Mesenteric fat pad (tissue), 1 donor: ENCODE data around the gene CPTP. TPM values are rescaled to one million over a fixed set of nuclear protein-coding genes. Genes with fewer than 3 reads are reported as not detected.

Experiments
- DNase-seq: peaks from one replicate; pipeline ENCODE4 v3.0.0-alpha.2; 2020; ENCODE audit warnings: low spot score
- total RNA-seq: library from RNA; stranded (reverse); fragmentation: NEBNext Ultra II Directional; extraction: Animal tissue kit (Norgen Biotek cat#: 25700); gene quantifications from one replicate; pipeline ENCODE4 v1.2.1, GENCODE V29; 2021
- donor health status: DM: yes; HTN: yes; CAD: no.

Gene CPTP
- total RNA-seq, 1 donor from 2014 or later: 19.7 TPM

DNA sequence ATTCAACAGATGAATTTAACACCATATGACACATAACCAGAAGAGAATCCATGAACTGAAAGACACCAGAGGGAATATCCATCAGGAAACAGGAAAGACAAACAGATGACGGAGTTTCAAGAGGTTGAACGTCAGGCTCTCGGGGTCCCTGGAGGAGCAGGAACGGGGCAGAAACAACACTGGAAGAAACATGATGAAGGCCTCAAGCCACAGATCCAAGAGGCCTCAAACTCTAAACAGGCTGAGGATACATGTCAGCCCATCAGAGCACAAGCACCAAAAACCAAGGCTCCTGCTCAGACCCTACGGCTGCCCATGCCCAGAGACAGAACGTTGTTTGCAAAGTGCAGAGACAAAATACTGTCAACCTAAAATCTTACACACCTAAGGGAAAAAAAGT lies 7.2 kb upstream of the CPTP start:
- no peak for DNase-seq

DNA sequence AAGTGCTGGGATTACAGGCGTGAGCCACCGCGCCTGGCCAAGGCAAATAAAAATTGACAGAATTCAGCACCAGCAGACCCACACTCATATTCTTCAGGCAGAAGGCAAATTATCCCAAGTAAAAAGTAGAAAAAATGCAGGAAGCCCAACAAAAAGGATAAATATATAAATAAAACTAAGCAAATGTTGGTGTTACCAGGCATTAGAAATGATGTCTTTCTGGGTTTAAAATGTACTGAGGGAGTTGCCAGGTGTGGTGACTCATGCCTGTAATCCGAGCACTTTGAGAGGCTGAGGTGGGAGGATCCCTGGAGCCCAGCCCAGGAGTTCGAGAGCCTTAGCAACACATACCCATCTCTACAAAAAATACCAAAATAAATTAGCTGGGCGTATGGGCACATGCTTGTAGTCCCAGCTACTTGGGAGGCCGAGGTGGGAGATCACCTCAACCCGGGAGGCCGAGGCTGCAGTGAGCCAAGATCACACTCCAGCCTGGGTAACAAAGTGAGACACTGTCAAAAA lies 6.4 kb upstream of the CPTP start:
- no peak for DNase-seq

DNA sequence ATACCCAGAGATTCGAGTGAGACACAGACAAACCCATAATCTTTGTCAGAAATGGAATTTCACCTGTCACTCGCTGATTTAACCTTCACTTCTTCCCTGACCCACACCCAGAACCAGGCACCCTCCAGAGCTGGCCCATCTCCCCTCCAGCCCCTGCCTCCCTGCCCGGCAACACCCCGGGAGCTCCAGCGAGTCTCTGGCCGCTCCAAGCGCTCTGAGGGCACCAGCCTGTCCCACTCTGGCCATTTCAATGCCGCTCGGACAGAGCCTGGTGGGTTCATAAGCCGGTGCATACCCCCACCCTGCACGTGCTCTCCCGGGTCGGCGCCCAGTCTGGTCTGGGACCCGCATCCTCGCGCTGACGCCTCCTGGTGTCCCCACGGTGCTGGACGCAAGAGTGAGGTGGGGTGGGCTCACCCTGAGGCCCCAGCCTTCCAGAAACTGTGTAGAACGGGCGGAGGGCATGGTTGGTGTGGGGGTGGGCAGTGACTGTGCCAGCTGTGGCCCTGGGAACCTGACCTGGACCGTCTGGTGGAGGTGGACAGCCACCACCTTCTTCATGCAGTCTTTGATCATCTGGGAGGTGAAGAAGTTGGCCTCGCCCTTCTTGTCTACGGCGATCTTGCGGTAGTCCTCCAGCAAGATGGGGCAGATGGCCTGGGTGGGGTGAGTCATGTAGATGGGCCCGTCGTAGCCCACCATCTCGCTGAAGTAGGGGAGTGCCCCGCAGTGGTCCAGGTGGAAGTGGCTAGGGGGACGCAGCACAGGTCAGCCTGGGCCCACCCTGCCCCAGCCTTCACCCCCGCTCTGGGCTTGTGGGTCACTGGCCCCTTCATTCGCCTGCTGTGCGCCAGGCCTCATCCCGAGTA lies 5.6 kb upstream of the CPTP start:
- no peak for DNase-seq

DNA sequence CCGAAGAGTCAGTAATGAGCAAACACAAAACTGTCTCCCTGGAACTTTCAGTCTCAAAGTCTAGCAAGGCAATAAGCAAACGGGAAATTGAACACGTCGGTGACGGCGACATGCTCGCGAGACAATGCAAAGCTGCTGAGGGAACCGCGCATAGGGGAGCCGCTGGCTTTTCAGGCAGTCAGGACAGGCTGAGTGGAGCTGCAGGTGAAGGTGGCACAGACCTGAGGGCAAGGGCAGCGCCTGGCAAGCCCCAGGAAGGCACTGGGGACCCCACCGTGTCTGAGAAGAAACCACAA lies 5.0 kb upstream of the CPTP start:
- DNase-seq: no peak

DNA sequence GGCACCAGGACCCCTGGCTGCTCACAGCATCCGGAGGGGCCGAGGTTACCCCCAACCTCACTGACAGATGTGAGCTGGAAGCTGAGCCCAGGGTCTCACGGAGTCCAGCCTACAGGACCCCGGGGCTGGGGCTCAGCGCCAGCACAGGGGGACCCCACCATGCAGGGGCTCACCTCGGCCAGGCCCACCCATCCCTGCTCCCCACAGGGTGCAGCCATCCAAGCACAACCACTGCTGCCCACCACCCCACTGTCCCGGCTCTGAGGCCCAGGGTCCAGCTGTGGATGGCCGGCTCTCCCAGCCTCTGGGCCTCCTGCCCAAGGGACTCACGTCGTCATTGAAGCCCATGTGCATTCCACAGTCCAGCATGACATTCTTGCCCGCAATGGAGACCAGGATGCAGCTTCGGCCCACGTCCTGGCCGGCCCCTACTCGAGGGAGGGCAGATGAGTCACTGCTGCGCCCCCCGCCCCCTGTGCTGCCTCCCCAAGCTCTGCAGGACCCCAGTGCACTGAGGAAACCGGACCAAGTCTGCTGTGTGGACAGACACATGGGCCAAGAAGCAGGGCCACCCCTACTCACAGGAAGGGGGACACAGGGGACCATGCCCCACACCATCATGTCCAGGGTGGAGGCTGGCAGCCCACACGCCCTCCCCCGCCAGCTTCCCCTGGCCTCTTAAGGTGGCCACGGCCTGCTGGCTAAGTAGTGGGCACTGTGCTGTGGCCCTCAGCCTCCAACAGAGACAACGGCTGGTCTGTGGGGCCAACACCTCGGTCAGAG lies 3.7 kb upstream of the CPTP start:
- DNase-seq: no peak

DNA sequence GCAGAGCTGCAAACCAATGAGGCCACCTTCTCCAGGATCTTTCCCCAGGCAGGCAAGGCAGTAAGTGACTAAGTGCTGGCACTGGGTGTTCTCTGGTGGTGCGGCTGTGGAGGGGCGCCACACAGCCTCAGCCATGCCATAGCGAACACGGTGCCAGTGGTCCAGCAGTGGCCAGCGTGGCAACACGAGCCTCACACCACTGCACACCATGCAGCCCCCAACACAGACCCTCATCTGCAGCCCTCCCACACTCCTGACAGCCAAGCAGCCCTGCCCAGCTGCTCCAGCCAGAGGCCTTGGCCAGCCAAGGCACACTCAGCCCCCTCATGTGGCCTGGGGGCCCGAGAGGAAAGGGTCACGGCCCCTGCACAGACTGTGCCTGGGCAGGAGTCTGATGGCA lies 3.1 kb upstream of the CPTP start:
- no peak for DNase-seq

DNA sequence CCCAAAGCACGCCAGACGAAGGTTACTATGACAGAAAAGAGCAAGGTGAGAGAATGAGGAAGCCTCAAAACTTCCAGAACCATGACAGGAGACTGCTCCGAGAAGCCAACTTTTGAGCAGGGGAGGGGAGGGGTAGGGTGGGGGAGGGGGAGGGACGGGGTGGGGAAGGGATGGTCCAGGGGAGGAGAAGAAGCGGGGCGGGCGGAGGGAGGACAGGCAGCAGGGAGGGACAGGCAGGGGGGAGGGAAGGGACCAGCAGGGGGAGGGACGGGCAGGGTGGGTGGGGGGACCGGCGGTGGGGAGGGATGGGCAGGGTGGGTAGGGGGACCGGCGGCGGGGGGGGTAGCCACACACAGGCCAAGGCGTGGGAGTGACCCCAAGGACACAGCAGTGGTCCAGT lies 2.2 kb upstream of the CPTP start:
- DNase-seq: no peak

DNA sequence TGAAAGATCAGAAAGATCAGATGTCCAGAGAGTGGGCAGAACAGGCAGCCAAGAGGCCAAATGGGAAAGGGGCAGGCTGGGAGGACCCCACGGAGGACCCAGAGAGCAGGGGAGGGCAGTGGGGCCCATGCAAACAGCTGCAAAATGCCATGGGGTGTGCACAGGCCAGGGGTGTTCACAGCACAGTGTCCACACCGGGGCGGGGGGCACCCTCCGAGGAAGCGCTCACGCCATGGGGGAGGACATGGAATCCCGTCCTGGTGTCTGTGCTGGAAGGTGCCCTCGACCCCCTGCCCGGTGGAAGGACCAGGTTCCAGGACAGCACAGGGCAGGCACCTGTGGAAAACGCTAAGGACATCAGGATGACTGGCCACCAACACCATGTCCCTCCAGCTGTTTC lies 1.6 kb upstream of the CPTP start:
- no peak for DNase-seq

DNA sequence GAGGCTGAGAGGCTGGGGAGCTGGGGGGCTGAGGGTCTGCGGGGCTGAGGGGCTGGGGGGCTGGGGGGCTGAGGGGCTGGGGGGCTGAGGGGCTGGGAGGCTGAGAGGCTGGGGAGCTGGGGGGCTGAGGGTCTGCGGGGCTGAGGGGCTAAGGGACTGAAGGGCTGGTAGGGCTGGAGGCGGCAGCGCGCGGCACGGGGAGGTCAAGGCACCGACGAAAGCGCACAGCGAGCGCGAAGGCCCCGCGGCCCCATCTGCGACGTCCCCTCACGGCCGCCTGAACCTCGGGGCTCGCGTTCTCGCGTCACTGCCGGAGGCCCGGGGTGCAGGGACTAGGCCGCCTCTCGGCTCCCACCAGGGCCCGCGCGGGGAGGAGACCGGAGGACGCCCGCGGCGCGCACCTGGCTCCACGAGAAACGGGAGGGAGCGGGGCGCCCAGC lies 498 bp upstream of the CPTP start:
- DNase-seq: no peak

DNA sequence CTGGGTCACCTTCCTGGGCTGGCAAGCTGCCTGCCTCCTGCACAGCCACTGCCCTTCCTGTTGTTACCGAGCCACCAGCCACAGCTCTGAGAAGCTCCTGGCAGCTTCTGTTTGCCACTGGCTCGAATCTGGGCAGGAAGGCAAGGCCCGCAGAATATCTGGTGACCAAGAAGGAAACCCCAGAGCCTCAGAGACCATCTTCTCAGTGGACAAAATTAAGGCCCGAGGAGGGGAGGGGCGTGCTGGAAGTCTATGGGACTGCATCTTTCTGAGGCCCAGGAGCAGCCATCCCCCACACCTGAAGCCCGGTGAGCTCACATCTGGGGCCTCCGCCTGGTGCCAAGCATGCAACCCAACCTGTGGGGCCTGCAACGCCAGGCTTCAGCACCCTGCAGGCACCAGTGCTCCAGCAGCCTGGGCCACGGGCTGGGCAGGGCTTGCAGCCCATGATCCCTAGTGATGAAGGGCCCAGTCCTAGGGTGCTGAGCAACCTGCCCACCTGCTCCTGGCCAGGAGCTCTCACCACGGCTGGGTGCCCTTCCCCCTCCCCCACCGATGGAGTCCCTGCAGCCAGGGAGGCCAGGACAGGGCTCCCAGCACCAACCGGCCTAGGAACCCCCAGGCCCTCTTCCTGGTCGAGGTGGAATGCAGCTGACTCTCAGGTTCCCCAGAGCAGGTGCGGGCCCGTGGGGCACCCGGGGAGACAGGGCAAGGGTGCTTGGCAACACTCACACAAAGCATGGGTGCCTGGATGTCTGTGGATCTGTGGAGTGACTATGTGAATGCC lies 879 bp downstream of the CPTP start:
- DNase-seq: no peak

DNA sequence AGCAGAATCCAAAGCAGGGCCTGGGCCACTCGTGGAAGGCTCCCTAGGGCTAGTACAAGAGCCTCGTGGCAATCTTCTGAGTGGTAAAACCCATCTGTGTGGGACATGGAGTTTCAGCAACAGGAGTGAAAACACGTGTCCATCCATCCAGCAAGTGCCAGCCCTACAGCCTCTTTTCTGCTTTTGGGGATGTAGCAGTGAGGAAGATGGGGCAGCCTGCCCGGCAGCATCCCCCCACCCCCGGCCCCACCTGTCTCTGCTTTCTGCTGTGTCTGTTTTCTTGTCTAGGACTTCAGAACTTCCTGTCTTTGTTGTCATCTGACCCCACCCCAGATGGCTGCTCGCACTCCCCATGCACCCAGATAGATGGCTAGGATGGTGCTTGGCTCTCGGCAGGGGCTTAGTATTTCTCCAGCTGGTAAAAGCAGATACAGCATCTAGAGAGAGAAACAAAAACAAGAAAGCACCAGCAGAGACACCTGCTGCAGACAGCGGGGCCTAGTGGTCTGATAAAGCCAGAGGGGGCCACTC lies 1.5 kb downstream of the CPTP start:
- DNase-seq: no peak

DNA sequence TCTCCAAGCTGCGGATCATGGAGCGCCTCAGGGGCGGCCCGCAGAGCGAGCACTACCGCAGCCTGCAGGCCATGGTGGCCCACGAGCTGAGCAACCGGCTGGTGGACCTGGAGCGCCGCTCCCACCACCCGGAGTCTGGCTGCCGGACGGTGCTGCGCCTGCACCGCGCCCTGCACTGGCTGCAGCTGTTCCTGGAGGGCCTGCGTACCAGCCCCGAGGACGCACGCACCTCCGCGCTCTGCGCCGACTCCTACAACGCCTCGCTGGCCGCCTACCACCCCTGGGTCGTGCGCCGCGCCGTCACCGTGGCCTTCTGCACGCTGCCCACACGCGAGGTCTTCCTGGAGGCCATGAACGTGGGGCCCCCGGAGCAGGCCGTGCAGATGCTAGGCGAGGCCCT lies 2.7 kb downstream of the CPTP start:
- no peak for DNase-seq

DNA sequence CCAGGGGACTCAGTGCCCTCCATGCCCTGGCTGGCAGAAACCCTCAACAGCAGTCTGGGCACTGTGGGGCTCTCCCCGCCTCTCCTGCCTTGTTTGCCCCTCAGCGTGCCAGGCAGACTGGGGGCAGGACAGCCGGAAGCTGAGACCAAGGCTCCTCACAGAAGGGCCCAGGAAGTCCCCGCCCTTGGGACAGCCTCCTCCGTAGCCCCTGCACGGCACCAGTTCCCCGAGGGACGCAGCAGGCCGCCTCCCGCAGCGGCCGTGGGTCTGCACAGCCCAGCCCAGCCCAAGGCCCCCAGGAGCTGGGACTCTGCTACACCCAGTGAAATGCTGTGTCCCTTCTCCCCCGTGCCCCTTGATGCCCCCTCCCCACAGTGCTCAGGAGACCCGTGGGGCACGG lies 3.7 kb downstream of the CPTP start:
- no peak for DNase-seq

DNA sequence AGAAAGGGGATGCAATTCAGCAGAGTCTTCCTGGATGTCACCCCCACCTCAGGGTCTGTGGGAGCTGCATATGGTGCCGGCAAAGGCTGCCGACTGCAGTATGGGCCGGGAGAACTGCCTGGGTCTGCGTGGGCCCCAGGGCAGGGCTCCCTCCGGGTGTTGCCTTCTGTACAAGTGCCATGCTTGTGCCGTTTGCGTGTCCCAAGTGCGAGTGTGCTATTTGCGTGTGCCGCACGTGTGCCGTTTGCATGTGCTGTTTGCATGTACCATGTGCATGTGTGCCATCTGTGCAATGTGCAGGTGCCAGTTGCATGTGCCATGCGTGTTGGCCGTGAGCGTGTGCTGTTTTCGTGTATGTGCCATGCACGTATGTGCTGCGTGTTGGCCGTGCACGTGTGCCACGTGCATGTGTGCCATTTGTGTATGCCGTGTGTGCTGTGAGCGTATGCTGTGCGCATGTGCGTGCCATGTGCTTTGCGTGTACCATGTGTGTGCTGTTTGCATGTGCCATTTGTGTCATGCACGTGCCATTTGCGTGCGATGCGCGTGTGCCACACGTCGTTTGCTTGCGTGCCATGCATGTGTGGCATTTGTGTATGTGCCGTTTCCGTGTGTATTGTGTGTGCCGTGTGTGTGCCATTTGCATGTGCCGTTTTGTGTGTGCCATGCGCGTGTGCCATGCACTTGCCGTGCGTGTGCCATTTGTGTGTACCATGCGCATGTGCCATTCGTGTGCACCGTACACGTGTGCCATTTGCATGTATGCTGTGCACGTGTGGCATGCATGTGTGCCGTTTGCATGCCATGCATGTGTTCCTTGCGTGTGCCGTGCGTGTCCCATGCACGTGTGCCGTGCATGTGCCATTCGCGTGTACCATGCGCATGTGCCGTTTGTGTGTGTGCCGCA lies 5.0 kb downstream of the CPTP start:
- DNase-seq: no peak

DNA sequence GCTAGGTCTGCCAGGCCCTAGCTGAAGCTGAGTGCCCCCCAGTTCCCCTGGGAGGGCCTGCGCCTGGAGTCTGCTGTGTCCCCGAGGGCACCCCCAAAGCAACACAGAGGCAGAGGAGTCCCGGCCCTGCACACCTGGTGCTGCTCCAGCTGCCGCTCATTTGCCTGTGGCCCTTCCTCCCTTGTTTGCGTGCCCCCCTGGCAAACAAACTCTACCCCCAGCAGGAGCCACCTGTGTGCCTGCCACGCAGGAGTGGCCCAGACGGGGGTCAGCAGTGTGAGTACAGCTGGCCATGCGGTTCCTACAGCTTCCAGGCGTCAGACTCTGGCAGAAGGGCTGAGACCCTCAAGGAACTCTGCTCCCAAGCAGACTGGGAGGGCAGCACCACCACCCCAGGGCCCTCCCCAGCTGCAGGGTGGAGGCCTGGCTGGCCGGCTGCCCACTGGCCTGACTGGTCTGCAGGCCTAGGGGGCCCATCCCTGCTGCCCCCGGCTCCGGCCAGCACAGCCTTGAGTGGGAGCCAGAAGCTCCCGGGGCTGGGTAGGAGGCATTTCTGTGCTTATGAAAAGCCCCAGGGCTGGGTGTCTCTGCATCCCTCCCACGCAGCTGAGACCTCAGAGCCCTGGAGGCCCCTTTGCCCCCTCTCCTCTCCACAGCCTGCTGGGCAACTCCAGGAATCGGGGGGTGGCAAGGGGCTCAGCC lies 5.9 kb downstream of the CPTP start:
- DNase-seq: no peak

DNA sequence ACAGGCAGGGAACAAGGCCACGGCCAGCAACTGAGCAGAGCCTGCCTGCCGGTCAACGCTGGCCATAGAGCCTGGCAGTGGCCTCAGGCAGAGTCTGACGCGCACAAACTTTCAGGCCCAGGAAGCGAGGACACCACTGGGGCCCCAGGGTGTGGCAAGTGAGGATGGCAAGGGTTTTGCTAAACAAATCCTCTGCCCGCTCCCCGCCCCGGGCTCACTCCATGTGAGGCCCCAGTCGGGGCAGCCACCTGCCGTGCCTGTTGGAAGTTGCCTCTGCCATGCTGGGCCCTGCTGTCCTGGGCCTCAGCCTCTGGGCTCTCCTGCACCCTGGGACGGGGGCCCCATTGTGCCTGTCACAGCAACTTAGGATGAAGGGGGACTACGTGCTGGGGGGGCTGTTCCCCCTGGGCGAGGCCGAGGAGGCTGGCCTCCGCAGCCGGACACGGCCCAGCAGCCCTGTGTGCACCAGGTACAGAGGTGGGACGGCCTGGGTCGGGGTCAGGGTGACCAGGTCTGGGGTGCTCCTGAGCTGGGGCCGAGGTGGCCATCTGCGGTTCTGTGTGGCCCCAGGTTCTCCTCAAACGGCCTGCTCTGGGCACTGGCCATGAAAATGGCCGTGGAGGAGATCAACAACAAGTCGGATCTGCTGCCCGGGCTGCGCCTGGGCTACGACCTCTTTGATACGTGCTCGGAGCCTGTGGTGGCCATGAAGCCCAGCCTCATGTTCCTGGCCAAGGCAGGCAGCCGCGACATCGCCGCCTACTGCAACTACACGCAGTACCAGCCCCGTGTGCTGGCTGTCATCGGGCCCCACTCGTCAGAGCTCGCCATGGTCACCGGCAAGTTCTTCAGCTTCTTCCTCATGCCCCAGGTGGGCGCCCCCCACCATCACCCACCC lies 6.7 kb downstream of the CPTP start, which contains the start of gene TAS1R3:
Gene TAS1R3, plus strand, starts transcription at position 213 of the 898 bp plus-strand sequence. Its CDS starts 66 bp downstream, at position 279.
- DNase-seq: no peak

DNA sequence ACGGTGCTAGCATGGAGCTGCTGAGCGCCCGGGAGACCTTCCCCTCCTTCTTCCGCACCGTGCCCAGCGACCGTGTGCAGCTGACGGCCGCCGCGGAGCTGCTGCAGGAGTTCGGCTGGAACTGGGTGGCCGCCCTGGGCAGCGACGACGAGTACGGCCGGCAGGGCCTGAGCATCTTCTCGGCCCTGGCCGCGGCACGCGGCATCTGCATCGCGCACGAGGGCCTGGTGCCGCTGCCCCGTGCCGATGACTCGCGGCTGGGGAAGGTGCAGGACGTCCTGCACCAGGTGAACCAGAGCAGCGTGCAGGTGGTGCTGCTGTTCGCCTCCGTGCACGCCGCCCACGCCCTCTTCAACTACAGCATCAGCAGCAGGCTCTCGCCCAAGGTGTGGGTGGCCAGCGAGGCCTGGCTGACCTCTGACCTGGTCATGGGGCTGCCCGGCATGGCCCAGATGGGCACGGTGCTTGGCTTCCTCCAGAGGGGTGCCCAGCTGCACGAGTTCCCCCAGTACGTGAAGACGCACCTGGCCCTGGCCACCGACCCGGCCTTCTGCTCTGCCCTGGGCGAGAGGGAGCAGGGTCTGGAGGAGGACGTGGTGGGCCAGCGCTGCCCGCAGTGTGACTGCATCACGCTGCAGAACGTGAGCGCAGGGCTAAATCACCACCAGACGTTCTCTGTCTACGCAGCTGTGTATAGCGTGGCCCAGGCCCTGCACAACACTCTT lies 7.6 kb downstream of the CPTP start:
- DNase-seq: no peak
